HepG2 (cell line): Measurements from ENCODE around the gene PCNT. TPM values are rescaled to one million over a fixed set of nuclear protein-coding genes. Genes with fewer than 3 reads are reported as not detected.

Experiments used
- ATAC-seq: fragments of 200-7000 bp; cut with Tn5 transposase; 3 replicates; pipeline ENCODE4 v1.9.1; 2020; ENCODE audit warnings: mild to moderate bottlenecking, moderate library complexity
- BruUV-seq: library from RNA; stranded (reverse); fragments of 400-500 nt; replicated peaks from 2 replicates; lab custom pipeline; 2021; lab: Mats Ljungman, UMichigan
- CTCF ChIA-PET: fragments of 300-600 bp; formaldehyde crosslinking; extraction: SDS; loops from one replicate; lab custom pipeline; 2021; ENCODE audit warnings: low total read pairs, inconsistent platforms, low intra/inter-chr PET ratio; lab: Yijun Ruan, JAX
- POLR2A ChIA-PET: fragments of 350-600 bp; sonication (Branson Sonifier 250); formaldehyde crosslinking; loops from one replicate; lab custom pipeline; 2020; ENCODE audit warnings: antibody characterized with exemption, inconsistent platforms; lab: Yijun Ruan, JAX
- DNase-seq: peaks from one replicate; pipeline ENCODE4 v3.0.0-alpha.2; 2015; ENCODE audit warnings: low spot score
- FAIRE-seq: peaks from 3 replicates; lab custom pipeline; 2011; peaks lifted over from hg19 to GRCh38; lab: Jason Lieb, UNC
- H2AFZ ChIP-seq: one replicate; pipeline ENCODE4 v1.6.1; 2011; ENCODE audit warnings: low read length, inconsistent platforms
- H3K27ac ChIP-seq: fragments of 300-600 bp; 3 replicates; pipeline ENCODE4 v1.8.0; 2011; ENCODE audit warnings: mixed run types, mild to moderate bottlenecking, mixed read lengths, low read length, inconsistent platforms; ENCODE audit not compliant: insufficient read depth; ENCODE audit errors: extremely low read length
- H3K27me3 ChIP-seq, 2 experiments: fragments of 200-600 bp in 1 of 2; 2 replicates in 1 of 2; 3 replicates in 1 of 2; pipeline versions ENCODE4 v1.6.0 to v1.8.0; 2011; ENCODE audit warnings: low read length in 2 of 2, mild to moderate bottlenecking in 2 of 2, moderate library complexity in 2 of 2, inconsistent platforms in 1 of 2; ENCODE audit not compliant: insufficient read depth in 2 of 2, control insufficient read depth in 1 of 2
- H3K36me3 ChIP-seq, 2 experiments: fragments of 200-600 bp in 1 of 2; replicated peaks in 1 of 2; 2 replicates in 1 of 2; 3 replicates in 1 of 2; pipeline versions ENCODE4 v1.5.1 to v1.8.0; 2011; ENCODE audit warnings: low read length in 2 of 2, inconsistent platforms in 1 of 2; ENCODE audit not compliant: insufficient read depth in 2 of 2, control insufficient read depth in 1 of 2
- H3K4me1 ChIP-seq: 2 replicates; pipeline ENCODE4 v1.5.1; 2012; ENCODE audit warnings: low read length, inconsistent platforms; ENCODE audit not compliant: insufficient read depth
- H3K4me2 ChIP-seq: 2 replicates; pipeline ENCODE4 v1.6.0; 2011; ENCODE audit warnings: low read depth, low read length, inconsistent platforms
- H3K4me3 ChIP-seq, 3 experiments: fragments of 200-600 bp in 1 of 3; sonication (generic), shearing (Covaris generic) in 1 of 3; replicated peaks in 1 of 3; 2 replicates each; pipeline ENCODE4 v1.5.1; 2011 to 2016; ENCODE audit warnings: low read length in 3 of 3, inconsistent platforms in 2 of 3, low read depth in 2 of 3, mild to moderate bottlenecking in 2 of 3, control low read depth in 1 of 3, mixed read lengths in 1 of 3; ENCODE audit not compliant: insufficient read depth in 1 of 3
- H3K79me2 ChIP-seq: one replicate; pipeline ENCODE4 v1.6.1; 2011; ENCODE audit warnings: low read length, inconsistent platforms; ENCODE audit not compliant: insufficient read depth
- H3K9ac ChIP-seq: 2 replicates; pipeline ENCODE4 v1.6.0; 2011; ENCODE audit warnings: mild to moderate bottlenecking, low read depth, low read length, inconsistent platforms; ENCODE audit not compliant: insufficient read depth
- H3K9me3 ChIP-seq: 2 replicates; pipeline ENCODE4 v1.5.1; 2012; ENCODE audit warnings: mild to moderate bottlenecking, low read length
- H4K20me1 ChIP-seq: 2 replicates; pipeline ENCODE4 v1.6.0; 2011; ENCODE audit warnings: inconsistent platforms, mild to moderate bottlenecking, low read length, moderate library complexity; ENCODE audit not compliant: insufficient read depth
- AKAP8 ChIP-seq: sonication (generic); formaldehyde crosslinking; IDR thresholded peaks from 2 replicates; pipeline ENCODE4 v1.5.1; 2020; ENCODE audit warnings: mild to moderate bottlenecking, missing genetic modification reagents
- ETV5 ChIP-seq: IDR thresholded peaks from 2 replicates; pipeline ENCODE4 v1.6.1; 2018; ENCODE audit warnings: missing biosample characterization, missing genetic modification reagents, inconsistent platforms, borderline replicate concordance
- FIP1L1 ChIP-seq: fragments of 200-400 bp; formaldehyde crosslinking; IDR thresholded peaks from 2 replicates; pipeline ENCODE4 v1.6.1; 2018; ENCODE audit warnings: low read depth, mild to moderate bottlenecking, low read length, moderate library complexity, borderline replicate concordance; ENCODE audit not compliant: insufficient read depth
- GPN1 ChIP-seq: sonication (generic); formaldehyde crosslinking; IDR thresholded peaks from 2 replicates; pipeline ENCODE4 v1.5.1; 2020; ENCODE audit warnings: missing genetic modification reagents, borderline replicate concordance
- NFKBIZ ChIP-seq: IDR thresholded peaks from 2 replicates; pipeline ENCODE4 v1.6.1; 2018; ENCODE audit warnings: missing genetic modification reagents, missing compliant biosample characterization
- SNAI1 ChIP-seq: sonication (generic); formaldehyde crosslinking; IDR thresholded peaks from 2 replicates; pipeline ENCODE4 v1.5.0; 2020; ENCODE audit warnings: mild to moderate bottlenecking, missing genetic modification reagents, borderline replicate concordance
- TGIF2 ChIP-seq: IDR thresholded peaks from 2 replicates; pipeline ENCODE4 v1.6.1; 2016; ENCODE audit warnings: control low read depth, missing compliant biosample characterization
- ZNF12 ChIP-seq: sonication (generic); formaldehyde crosslinking; IDR thresholded peaks from 2 replicates; pipeline ENCODE4 v1.5.0; 2020; ENCODE audit warnings: missing genetic modification reagents
- ZNF383 ChIP-seq: sonication (generic); formaldehyde crosslinking; IDR thresholded peaks from 2 replicates; pipeline ENCODE4 v1.4.0; 2020; ENCODE audit warnings: missing genetic modification reagents, mild to moderate bottlenecking, borderline replicate concordance
- ZNF878 ChIP-seq: sonication (generic); formaldehyde crosslinking; IDR thresholded peaks from 2 replicates; pipeline ENCODE4 v1.8.1; 2023; ENCODE audit warnings: mild to moderate bottlenecking, missing genetic modification reagents, moderate library complexity
- WGBS: methylation state at CpG from one replicate; pipeline ENCODE4 v1.1.6; 2017; ENCODE audit warnings: low lambda C conversion rate; 5-methylcytosine and 5-hydroxymethylcytosine counted together
- in situ Hi-C: cut with HindIII; loops from 2 replicates; pipeline ENCODE4 v1.10.0; 2017; ENCODE audit warnings: low pct_unique_long_range_greater_than_20kb; ENCODE audit not compliant: extremely low pct_ligation_motif_present
- intact Hi-C: fragments of 100-400 bp; cut with micrococcal nuclease; formaldehyde crosslinking; loops from one replicate; pipeline ENCODE4 v1.10.0; 2022; ENCODE audit not compliant: unreplicated experiment
- polyA plus RNA-seq, 8 experiments: library from polyadenylated mRNA; depleted of rRNA in 3 of 8; stranded (reverse) in 7 of 8; unstranded in 1 of 8; fragments of >200 nt; fragmentation: Illumina TruSeq in 4 of 8; extraction: Trizol in 4 of 8; gene quantifications; 2 replicates each; pipeline versions ENCODE4 v1.2.1 to v1.2.3, GENCODE V29; 2011 to 2016; ENCODE audit warnings: low read depth in 4 of 8, missing spikeins in 1 of 8, mixed read lengths in 1 of 8; ENCODE audit not compliant: insufficient read depth in 1 of 8
- total RNA-seq, 5 experiments: library from RNA; depleted of rRNA; stranded (reverse); fragments of >200 nt; fragmentation: Illumina TruSeq; extraction: Trizol; gene quantifications; 2 replicates each; pipeline ENCODE4 v1.2.3, GENCODE V29; 2016; ENCODE audit warnings: low read depth in 1 of 5
- TF ChIP-seq, protein P1 (sequence below): sonication (generic); formaldehyde crosslinking; IDR thresholded peaks from 2 replicates; pipeline ENCODE4 v1.5.0; 2020; ENCODE audit warnings: missing genetic modification reagents, mild to moderate bottlenecking, borderline replicate concordance
- TF ChIP-seq, protein P2 (sequence below): sonication (generic); formaldehyde crosslinking; conservative IDR thresholded peaks from 2 replicates; pipeline ENCODE4 v1.4.0; 2020; ENCODE audit warnings: missing genetic modification reagents

Gene PCNT
- total and polyA plus RNA-seq, 2 of the 13 experiments (the other 11 are each of a cell fraction or from before 2014, with no cell fraction given): 5.6 to 12.4 TPM

DNA sequence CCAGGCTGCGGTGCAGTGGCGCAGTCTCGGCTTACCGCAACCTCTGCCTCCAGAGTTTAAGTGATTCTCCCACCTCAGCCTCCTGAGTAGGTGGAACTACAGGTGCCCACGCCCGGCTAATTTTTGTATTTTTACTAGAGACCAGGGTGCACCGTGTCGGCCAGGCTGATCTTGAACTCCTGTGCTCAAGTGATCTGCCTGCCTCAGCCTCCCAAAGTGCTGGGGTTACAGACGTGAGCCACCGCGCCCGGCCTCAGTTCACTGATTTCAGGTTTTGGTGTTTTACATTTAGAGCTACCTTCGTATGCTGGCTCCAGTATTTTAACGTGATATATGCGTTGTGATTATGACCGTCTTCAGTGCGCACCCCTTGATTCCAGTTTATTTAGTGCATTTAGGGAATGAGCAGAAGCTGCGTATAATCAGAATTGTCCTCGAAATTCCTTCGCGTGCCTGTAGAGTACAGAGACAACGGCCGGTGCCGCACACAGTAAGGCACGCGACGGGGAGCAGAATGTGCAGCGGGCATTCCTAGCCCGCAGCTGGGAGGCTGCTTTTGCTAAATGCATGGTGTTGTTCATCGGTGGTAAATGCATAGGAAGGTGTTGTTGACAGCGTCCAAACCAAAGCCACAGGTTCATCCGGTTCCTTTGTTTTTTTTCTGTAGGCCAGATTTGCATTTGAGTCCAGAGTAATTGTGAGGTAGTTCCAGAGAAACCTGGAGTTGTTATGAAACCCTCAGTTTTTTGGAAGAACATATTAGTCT lies 85.9 kb downstream of the PCNT start:
- intact Hi-C loops: no loop called here
- TF ChIP-seq ETV5 (CRISPR knock-in tag) (no peak), AKAP8 (CRISPR knock-in tag) (no peak), NFKBIZ (CRISPR knock-in tag) (no peak), TGIF2 (CRISPR knock-in tag) (no peak), ZNF878 (CRISPR knock-in tag) (no peak), ZNF12 (no peak), ZNF383 (CRISPR knock-in tag) (no peak), SNAI1 (CRISPR knock-in tag) (no peak), GPN1 (no peak), FIP1L1 (no peak)
- TF ChIP-seq, protein P1, sequence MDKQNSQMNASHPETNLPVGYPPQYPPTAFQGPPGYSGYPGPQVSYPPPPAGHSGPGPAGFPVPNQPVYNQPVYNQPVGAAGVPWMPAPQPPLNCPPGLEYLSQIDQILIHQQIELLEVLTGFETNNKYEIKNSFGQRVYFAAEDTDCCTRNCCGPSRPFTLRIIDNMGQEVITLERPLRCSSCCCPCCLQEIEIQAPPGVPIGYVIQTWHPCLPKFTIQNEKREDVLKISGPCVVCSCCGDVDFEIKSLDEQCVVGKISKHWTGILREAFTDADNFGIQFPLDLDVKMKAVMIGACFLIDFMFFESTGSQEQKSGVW: no peak
- TF ChIP-seq, protein P2, sequence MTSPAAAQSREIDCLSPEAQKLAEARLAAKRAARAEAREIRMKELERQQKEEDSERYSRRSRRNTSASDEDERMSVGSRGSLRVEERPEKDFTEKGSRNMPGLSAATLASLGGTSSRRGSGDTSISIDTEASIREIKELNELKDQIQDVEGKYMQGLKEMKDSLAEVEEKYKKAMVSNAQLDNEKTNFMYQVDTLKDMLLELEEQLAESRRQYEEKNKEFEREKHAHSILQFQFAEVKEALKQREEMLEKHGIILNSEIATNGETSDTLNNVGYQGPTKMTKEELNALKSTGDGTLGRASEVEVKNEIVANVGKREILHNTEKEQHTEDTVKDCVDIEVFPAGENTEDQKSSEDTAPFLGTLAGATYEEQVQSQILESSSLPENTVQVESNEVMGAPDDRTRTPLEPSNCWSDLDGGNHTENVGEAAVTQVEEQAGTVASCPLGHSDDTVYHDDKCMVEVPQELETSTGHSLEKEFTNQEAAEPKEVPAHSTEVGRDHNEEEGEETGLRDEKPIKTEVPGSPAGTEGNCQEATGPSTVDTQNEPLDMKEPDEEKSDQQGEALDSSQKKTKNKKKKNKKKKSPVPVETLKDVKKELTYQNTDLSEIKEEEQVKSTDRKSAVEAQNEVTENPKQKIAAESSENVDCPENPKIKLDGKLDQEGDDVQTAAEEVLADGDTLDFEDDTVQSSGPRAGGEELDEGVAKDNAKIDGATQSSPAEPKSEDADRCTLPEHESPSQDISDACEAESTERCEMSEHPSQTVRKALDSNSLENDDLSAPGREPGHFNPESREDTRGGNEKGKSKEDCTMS: no peak
- no peaks in the 10 kb centered on the region for H3K4me1 ChIP-seq
- no peak overlapping the region for H3K9ac ChIP-seq
- in situ Hi-C loops: no loop called here
- ChIA-PET POLR2A (no interaction called here), CTCF (no interaction called here)
- peaks cover 1 to 31% of the 10 kb centered on the region in 2 experiments; a peak in 3 of 5 replicates for H3K36me3 ChIP-seq
- no peak for FAIRE-seq
- DNase-seq: no peak
- H2AFZ ChIP-seq: no peak overlapping the region
- no TSS peak for BruUV-seq
- H3K27me3 ChIP-seq: no peaks in the 10 kb centered on the region
- ATAC-seq: no peak
- H4K20me1 ChIP-seq: no peaks in the 10 kb centered on the region
- no peaks in the 10 kb centered on the region for H3K79me2 ChIP-seq
- WGBS: 98% methylated on average over 32 of the region's 32 CpGs
- no peaks in the 10 kb centered on the region for H3K9me3 ChIP-seq
- no peak overlapping the region for H3K4me3 ChIP-seq
- H3K27ac ChIP-seq: no peak overlapping the region
- no peak overlapping the region for H3K4me2 ChIP-seq
